Mesothelial cell of epicardium (in vitro differentiated cells): ENCODE results near the gene SLC5A10. TPM values are rescaled to one million over a fixed set of nuclear protein-coding genes. Genes with fewer than 3 reads are reported as not detected.
"Not testable (repeated sequence)": the region's sequence is repeated elsewhere in the genome, so short reads cannot be mapped to it uniquely, and the experiment has no call there.

ENCODE experiments used
- DNase-seq, 2 experiments: peaks; one replicate each; pipeline ENCODE4 v3.0.0; 2021; ENCODE audit warnings: low spot score in 2 of 2; ENCODE audit not compliant: unreplicated experiment in 2 of 2
- H3K27ac Mint-ChIP-seq: 2 replicates; pipeline ENCODE4 v1.8.0; 2021; ENCODE audit warnings: mixed read lengths
- H3K27me3 Mint-ChIP-seq: 2 replicates; pipeline ENCODE4 v1.8.0; 2021; ENCODE audit warnings: low read depth, mixed read lengths
- H3K36me3 Mint-ChIP-seq: 2 replicates; pipeline ENCODE4 v1.8.0; 2021; ENCODE audit warnings: mixed read lengths
- H3K4me1 Mint-ChIP-seq: 2 replicates; pipeline ENCODE4 v1.8.0; 2021; ENCODE audit warnings: mixed read lengths
- H3K4me3 Mint-ChIP-seq: 2 replicates; pipeline ENCODE4 v1.8.0; 2021; ENCODE audit warnings: mild to moderate bottlenecking, moderate library complexity, mixed read lengths
- H3K9me3 Mint-ChIP-seq: 2 replicates; pipeline ENCODE4 v1.8.0; 2021; ENCODE audit warnings: mixed read lengths
- total RNA-seq: library from RNA; stranded (reverse); gene quantifications from 3 replicates; pipeline ENCODE4 v1.2.1, GENCODE V29; 2021

SLC5A10 gene
- total RNA-seq, 1 donor from 2014 or later: 0.25 TPM

GRCh38 chr17:19031729-19032128 is 79.8 kb downstream of the SLC5A10 start:
- H3K4me3 Mint-ChIP-seq, H3K9me3 Mint-ChIP-seq, H3K27me3 Mint-ChIP-seq, H3K4me1 Mint-ChIP-seq, H3K27ac Mint-ChIP-seq, H3K36me3 Mint-ChIP-seq: not testable (repeated sequence)
- peak; percentile 29 to 54 for DNase-seq

DNA sequence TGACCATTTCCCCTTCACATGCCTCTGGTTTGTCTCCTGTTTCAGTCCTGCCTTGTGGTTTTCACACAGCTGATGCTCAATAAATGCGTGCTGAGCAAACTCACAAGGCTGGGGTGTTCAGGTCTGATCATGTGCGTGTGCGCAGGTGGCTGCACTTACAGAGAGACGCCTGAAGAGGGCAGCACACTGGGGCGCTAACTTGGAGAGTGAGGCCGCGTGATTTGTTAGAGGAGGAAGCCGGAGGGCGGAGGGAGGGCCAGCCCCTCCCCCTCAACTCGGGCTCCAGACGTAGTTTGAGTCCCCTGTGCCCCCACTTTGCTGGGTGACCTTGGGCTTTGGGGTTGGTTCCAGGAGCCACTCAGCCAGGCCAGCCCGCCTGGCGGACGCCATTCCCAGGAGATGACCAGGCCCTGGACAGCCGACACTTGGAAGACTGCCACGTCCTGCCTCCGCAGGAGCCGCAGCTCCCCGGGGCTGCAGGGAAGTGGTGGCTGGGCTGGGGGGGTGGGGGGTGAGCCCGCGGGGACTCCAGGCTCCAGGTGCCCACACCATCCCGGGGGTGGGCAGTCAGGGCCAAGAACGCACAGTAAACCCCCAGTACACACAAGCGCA is 80.5 kb downstream of the SLC5A10 start:
- H3K36me3 Mint-ChIP-seq, DNase-seq, H3K27ac Mint-ChIP-seq, H3K4me1 Mint-ChIP-seq, H3K4me3 Mint-ChIP-seq, H3K27me3 Mint-ChIP-seq, H3K9me3 Mint-ChIP-seq: not testable (repeated sequence)

- not testable (repeated sequence) for H3K36me3 Mint-ChIP-seq, H3K27me3 Mint-ChIP-seq, H3K4me1 Mint-ChIP-seq, H3K9me3 Mint-ChIP-seq, H3K4me3 Mint-ChIP-seq, H3K27ac Mint-ChIP-seq, DNase-seq
These were observed 84.2 kb downstream of the SLC5A10 start for GRCh38 chr17:19036186-19036585.

- not testable (repeated sequence) for H3K27ac Mint-ChIP-seq, DNase-seq, H3K9me3 Mint-ChIP-seq, H3K4me1 Mint-ChIP-seq, H3K4me3 Mint-ChIP-seq, H3K27me3 Mint-ChIP-seq, H3K36me3 Mint-ChIP-seq
These were observed 85.6 kb downstream of the SLC5A10 start for GRCh38 chr17:19037547-19037946.

GRCh38 chr17:19038007-19038406 is 86.0 kb downstream of the SLC5A10 start:
- DNase-seq, H3K27me3 Mint-ChIP-seq, H3K36me3 Mint-ChIP-seq, H3K4me1 Mint-ChIP-seq, H3K9me3 Mint-ChIP-seq, H3K4me3 Mint-ChIP-seq, H3K27ac Mint-ChIP-seq: not testable (repeated sequence)

DNA sequence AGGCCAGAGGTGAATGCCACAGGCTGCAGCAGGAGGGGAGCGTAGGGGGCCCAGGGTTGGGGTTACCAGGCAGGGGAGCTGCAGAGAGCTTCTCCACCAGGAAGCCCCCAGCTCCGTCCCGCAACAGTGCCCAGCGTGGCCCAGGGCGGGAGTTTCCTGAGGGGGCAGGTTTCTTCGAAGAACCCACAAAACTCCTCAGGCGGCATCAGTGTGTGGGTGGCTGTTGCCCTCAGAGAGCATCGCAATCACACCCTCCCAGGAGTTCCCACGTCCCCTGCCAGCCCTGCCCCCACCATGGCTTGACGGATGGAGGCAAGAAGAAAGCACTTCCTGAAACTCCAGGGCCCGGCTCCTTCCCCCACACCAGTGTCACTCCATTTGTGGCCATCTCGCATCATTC is 86.8 kb downstream of the SLC5A10 start:
- not testable (repeated sequence) for DNase-seq, H3K9me3 Mint-ChIP-seq, H3K27me3 Mint-ChIP-seq, H3K4me3 Mint-ChIP-seq, H3K4me1 Mint-ChIP-seq, H3K27ac Mint-ChIP-seq, H3K36me3 Mint-ChIP-seq

DNA sequence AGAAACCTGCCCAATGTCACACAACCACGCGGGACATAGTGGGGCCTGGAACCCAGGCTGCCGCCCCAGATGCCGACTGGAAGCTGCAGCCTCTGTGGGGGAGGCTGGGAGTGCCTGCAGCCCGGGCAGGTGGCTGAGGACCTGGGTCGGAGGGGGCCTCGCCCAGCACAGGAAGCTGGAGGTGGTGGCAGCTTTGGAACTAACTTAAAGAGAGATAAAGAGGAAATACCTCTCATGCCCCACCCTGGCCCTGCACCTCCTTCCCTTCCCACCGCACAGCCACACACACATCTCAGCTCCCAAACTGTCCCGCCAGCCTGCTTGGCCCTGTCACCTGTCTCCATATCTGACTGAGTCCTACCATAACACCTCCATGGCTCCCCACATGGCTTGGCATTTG is 88.4 kb downstream of the SLC5A10 start:
- not testable (repeated sequence) for H3K4me1 Mint-ChIP-seq, H3K27ac Mint-ChIP-seq, H3K36me3 Mint-ChIP-seq, H3K27me3 Mint-ChIP-seq, H3K9me3 Mint-ChIP-seq, DNase-seq, H3K4me3 Mint-ChIP-seq

- not testable (repeated sequence) for H3K4me1 Mint-ChIP-seq, H3K9me3 Mint-ChIP-seq, H3K36me3 Mint-ChIP-seq, DNase-seq, H3K4me3 Mint-ChIP-seq, H3K27me3 Mint-ChIP-seq, H3K27ac Mint-ChIP-seq
These were observed 89.9 kb downstream of the SLC5A10 start for GRCh38 chr17:19041871-19042270.

DNA sequence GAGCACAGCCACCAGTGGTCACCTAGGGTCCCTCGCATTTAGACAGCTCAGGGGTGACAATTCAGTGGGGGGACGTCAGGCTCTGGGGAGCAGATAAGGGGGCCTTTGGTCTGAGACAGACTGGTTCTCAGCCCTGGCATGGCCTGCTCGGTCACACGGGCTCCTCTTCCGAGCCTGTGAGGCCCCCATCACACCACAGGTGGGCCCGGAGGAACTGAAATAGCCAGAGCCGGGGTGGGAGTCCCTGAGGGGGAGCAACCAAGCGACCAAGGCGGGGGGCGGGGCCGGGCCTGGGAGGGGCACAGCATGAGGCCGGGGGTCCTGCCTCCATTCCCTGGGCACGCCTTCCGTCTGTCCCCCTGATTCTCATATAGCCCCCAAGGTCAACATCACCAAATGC is 90.4 kb downstream of the SLC5A10 start:
- not testable (repeated sequence) for H3K36me3 Mint-ChIP-seq, H3K4me3 Mint-ChIP-seq, H3K4me1 Mint-ChIP-seq, DNase-seq, H3K9me3 Mint-ChIP-seq, H3K27me3 Mint-ChIP-seq, H3K27ac Mint-ChIP-seq

DNA sequence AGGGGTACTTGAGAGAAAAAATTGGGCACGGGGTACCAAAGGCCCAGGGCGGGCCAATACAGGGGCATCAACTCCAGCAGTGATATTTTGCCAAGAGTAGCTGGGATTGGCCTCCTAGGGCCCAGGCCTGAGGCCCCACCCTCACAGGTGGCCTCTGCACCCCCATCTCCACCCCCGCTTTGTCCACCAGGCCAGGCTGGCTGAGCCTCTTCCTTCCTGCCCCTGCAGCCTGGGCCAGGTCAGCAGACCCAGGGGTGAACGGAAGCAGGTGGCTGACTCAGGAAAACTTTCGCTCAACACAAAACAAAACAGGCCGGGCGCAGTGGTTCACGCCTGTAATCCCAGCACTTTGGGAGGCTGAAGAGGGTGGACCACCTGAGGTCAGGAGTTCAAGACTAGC is 91.1 kb downstream of the SLC5A10 start:
- not testable (repeated sequence) for H3K27me3 Mint-ChIP-seq, DNase-seq, H3K4me3 Mint-ChIP-seq, H3K4me1 Mint-ChIP-seq, H3K36me3 Mint-ChIP-seq, H3K9me3 Mint-ChIP-seq, H3K27ac Mint-ChIP-seq

DNA sequence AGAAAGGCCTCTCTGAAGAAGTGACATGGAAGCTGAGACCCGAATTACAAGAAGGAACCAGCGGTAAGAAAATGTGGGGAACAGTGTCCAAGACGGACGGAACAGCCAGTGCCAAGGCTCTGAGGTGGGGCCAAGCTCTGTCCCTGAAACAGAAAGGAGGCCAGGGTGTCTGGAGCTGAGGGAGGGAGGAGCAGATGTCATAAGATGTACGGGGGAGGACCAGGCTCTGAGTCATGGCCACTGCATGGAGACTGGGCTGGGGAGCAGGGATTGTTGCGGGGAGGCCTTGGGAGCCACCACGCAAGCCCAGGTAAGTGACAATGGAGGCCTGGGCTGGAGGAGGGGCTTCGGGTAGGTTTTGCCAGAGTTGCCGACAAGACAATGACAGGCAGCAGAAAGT is 92.7 kb downstream of the SLC5A10 start:
- H3K4me3 Mint-ChIP-seq, H3K27ac Mint-ChIP-seq, H3K4me1 Mint-ChIP-seq, DNase-seq, H3K9me3 Mint-ChIP-seq, H3K36me3 Mint-ChIP-seq, H3K27me3 Mint-ChIP-seq: not testable (repeated sequence)

GRCh38 chr17:19046782-19047375 is 94.9 kb downstream of the SLC5A10 start, which contains the start of gene GRAP:
GRAP (minus strand) TSS chr17:19046957; CDS start chr17:19046926, 31 bp downstream.
- DNase-seq, H3K4me1 Mint-ChIP-seq, H3K9me3 Mint-ChIP-seq, H3K36me3 Mint-ChIP-seq, H3K27ac Mint-ChIP-seq, H3K27me3 Mint-ChIP-seq, H3K4me3 Mint-ChIP-seq: not testable (repeated sequence)

DNA sequence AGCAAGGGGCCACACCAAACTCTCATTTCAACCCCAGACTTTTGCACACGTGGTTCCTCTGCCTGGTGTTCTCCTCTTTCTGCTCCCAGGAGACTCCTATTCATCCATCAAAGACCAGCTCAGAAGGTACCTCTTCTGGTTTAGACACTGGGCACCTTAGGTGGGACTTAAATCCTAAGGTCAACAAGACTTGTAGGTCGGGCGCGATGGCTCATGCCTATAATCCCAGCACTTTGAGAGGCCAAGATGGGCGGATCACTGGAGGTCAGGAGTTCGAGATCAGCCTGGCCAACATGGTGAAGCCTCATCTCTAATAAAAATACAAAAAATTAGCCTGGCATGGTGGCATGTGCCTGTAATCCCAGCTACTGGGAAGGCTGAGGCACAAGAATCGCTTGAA is 95.5 kb downstream of the SLC5A10 start:
- H3K27me3 Mint-ChIP-seq, H3K9me3 Mint-ChIP-seq: not testable (repeated sequence)

GRCh38 chr17:19048826-19049225 is 96.9 kb downstream of the SLC5A10 start:
- not testable (repeated sequence) for H3K4me3 Mint-ChIP-seq, H3K36me3 Mint-ChIP-seq, DNase-seq, H3K9me3 Mint-ChIP-seq, H3K4me1 Mint-ChIP-seq, H3K27ac Mint-ChIP-seq, H3K27me3 Mint-ChIP-seq

More for the DNA sequence above, 95.5 kb downstream of the SLC5A10 start:
- H3K4me3 Mint-ChIP-seq, H3K4me1 Mint-ChIP-seq, H3K36me3 Mint-ChIP-seq, H3K27ac Mint-ChIP-seq, DNase-seq: not testable (repeated sequence)

GRCh38 chr17:19055447-19055846 is 103.5 kb downstream of the SLC5A10 start:
- H3K4me1 Mint-ChIP-seq, H3K27ac Mint-ChIP-seq, H3K9me3 Mint-ChIP-seq, DNase-seq, H3K27me3 Mint-ChIP-seq, H3K4me3 Mint-ChIP-seq, H3K36me3 Mint-ChIP-seq: not testable (repeated sequence)
